ENCODE results near the gene MYL5.
A peak's percentile ranks its signal among the peaks of the same experiment; 100 is the strongest.
"Not testable (repeated sequence)": the region's sequence is repeated elsewhere in the genome, so short reads cannot be mapped to it uniquely, and the experiment has no call there.

The MYL5 gene

DNA sequence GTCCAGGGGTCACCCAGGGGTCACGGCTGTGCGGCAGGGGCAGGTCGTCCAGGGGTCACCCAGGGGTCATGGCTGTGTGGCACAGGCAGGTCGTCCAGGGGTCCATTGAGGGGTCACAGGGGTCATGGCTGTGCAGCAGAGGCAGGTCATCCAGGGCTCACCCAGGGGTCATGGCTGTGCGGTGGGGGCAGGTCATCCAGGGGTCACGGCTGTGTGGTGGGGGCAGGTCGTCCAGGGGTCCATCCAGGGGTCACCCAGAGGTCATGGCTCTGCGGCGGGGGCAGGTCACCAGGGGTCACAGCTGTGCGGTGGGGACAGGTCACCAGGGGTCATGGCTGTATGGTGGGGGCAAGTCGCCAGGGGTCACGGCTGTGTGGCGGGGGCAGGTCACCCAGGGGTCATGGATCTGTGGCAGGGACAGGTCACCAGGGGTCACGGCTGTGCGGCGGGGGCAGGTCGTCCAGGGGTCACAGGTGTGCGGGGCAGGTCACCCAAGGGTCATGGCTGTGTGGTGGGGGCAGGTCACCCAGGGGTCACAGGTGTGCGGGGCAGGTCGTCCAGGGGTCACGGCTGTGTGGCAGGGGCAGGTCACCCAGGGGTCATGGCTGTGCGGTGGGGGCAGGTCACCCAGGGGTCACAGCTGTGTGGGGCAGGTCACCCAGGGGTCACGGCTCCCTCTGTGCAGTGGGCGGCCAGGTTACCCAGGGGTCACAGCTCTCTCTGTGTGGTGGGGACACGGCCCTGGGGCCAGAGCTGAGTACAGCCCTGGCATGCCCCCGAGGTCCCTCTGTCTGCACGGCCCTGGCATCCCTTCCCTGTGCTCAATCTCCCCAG, 16.3 kb upstream of the MYL5 start:
- DNase-seq: no peak

DNA sequence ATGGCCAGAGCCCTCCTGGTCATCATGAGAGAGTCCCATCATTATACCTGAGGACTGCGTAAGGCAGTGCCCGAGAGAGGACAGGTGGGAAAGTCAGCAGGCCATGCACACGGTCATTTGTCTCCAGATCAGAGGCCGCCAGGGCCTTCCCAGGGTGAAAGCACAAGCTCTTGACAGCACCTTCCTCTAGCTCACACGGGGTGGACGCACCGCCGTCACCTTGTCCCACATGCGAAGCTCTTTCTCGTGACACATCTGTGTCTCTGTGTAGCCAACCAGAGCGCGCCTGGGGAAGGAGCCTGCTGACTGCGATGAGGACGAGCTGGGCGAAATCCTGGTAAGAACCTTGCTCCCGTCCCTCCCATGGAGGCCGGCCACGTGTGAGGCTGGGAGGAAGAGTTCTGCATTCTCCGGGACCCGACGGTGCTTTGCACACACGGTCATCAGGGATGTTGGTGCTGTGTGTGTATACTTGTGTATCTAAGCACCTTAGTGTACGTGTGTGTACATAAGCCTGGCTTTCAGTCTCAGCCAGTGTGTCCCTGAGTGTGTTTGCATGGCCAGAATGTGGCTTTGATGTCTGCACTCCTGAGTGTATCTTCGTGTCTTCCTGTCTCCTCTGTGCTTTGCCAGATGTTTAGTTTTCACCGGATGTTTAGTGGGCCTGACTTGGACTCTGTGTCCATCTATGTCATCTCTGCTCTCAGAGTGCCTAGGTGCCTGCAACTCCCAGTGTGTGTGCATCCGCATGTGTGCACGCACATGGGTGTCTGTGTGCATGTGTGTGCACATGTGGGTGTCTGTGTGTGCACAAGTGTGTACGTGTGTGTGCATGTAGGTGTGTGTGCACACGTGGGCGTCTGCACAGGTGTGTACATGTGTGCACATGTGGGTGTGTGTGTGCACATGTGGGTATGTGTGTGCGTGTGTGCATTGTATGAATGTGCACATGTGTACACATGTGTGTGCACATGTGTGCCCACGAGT, 15.4 kb upstream of the MYL5 start:
- DNase-seq: peak; percentile 67

DNA sequence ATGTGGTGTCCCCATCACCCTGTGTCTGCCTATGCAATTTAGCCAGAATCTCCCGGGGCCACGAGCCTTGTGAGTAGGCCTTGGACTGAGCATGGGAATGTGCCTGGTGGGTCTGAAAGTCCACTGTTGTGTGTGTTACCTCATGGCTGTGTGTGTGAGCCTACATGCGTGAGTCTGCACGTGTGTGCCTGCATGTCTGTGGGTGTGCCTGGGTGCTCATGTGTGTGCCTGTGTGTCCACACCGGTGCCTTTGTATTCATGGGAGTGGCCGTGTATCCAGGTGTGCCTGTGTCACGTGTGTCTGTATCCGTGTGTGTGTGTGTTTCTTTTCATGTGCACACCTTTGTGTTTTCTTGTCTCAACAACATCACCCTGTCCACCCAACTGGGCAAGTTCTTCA, 14.5 kb upstream of the MYL5 start:
- DNase-seq: no peak

DNA sequence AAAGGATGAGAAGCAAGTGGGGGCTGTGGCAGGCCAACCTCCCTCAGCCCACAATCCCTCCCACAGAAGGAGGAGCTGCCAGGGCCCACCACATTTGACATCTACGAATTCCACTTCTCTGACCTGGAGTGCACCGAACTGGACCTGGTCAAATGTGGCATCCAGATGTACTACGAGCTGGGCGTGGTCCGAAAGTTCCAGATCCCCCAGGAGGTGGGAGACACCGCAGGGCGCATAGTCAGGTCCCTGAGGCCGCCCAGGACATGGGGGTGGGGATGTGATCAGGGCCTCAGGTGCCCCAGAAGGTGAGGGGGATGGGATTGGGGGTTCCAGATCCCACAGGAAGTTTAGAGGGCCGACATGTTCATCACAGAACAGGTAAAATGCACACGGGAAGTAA, 13.9 kb upstream of the MYL5 start:
- no peak for DNase-seq

DNA sequence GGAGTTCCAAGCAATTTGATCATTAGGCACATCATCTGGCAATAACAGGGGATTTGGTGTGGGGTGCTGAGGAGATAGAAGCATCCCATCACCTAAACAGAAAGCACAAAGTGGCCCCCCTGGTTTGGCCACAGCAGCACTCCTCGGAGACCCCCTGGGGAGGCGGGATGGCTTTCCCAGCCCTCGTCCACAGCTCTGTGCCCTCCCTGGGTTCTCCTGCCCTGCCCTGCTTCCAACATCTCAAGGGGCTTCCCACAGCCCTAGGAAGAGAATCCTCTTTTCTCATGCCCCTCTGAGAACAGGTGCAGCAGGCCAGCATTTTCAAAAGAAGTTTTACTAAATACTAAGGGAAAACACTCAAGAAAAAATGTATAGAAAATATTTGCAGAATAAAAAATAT, 13.1 kb upstream of the MYL5 start:
- DNase-seq: no peak

DNA sequence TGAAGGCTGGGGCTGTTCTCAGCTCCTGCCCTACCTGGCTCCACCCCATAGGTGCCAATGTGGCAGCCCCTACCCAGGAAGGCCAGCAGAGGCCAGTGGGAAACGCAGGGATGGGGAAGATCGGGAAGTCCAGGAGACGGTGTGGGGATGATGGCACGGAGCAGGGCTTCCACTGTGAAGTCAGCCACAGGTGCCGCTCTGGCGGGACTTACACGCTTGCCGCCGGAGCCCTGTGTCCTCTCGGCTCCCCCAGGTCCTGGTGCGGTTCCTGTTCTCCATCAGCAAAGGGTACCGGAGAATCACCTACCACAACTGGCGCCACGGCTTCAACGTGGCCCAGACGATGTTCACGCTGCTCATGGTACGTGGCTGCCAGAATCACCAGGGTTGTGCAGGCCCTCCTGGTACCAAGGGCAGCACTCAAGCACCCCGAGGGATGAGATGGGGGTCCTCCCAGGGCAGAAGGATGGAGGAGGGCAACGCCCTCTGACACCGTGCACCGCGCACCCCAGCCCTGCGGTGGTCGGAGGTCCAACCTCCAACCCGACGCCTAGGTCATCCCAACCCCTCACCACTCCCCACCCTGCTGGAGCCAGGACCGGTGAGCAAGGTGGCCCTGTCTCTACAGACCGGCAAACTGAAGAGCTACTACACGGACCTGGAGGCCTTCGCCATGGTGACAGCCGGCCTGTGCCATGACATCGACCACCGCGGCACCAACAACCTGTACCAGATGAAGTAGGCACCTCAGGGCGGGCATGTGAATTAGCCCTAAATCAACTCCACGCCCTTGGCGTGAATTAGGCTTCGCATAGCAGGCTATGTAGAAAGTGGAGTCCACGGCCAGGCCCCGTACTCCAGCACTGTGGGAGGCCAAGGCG, 12.2 kb upstream of the MYL5 start:
- DNase-seq: no peak

DNA sequence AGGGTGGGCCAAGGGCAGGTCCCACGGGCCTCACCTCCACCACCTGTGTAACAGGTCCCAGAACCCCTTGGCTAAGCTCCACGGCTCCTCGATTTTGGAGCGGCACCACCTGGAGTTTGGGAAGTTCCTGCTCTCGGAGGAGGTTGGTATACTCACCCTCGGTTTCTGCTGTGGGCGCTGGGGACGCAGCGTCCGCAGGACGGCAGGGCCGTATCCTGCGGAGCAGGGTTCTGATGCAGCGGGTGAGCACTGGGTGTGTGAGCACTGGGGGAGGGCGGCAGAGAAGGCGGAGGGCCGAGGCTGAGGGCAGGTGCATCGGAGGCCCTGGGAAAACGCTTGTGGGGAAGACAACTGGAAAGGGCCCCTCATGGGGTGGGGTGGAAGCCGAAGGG, 11.3 kb upstream of the MYL5 start:
- DNase-seq: peak; percentile 87

DNA sequence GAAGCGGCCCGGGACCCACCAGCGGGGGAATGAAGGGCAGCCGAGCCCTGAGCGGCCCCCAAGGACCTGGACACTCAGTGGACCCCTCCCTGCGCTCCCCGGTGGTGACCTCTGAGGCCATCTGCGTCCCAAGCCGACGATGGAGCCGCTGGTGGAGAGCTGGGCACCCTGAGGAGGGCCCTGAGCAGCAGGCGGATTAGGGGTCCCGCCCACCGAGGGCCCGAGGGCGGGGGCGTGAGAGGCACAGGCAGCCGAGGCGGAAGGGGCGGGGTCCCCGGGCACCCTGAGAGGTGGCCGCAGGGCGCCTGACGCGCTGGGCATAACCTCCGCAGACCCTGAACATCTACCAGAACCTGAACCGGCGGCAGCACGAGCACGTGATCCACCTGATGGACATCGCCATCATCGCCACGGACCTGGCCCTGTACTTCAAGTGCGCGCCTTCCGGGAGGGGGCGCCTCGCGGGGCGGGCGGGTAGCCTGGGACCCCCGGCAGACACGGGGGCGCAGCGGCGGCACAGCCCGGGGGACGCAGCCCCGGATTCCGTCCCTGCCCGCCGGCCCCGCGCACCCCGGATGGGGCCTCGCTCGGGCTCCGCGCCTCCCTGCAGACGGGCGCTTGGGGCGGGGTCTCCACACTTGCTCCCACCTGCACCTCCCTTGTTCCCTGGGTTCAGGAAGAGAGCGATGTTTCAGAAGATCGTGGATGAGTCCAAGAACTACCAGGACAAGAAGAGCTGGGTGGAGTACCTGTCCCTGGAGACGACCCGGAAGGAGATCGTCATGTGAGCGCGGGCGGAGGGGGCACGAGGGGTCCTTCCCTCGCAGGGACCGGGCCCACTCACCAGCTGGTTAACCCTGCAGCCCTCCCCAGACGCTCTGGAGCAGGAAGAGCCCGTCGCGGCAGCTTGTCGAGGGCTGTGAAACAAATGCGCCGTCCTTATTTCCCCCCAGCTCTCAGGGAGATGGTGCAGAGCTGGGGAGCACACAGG, 10.6 kb upstream of the MYL5 start:
- DNase-seq: peak; percentile 97

DNA sequence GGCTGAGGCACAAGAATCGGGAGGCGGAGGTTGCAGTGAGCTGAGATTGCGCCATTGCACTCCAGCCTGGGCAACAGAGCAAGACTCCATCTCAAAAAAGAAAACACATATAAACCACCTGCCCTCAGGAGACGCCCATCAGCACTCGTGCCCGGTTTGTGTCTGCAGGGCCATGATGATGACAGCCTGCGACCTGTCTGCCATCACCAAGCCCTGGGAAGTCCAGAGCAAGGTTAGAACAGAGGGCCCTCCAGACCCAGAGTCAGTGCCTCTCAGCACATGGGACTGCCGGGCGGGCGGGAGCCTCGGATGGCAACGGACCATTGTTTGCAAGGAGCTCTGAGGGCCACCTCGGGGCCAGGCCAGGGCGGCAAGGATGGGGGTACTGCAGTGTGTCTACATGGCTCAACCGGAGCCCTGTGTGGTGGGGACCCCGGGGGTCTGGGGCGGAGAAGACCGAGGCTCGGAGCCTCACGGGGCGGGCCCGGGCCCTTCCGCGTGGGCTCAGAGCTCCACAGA, 9.6 kb upstream of the MYL5 start:
- DNase-seq: no peak

DNA sequence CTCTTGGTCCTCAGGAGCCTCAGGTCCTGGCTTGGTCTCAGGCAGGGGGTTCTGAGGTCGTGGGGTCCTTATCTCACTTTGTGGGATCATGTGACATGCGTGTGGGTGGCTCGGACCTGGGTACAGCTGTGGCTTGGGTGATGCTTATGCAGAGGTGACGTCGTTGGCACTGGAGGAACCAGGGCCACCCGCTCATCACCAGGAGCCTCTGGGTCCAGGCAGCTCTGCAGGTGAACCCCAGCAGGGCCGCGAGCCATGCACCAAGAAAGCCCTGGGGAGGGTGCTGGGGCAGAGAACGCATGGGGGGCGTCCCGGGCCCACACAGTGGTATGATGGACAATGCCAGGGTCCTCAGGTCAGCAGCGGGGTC, 9.0 kb upstream of the MYL5 start:
- no peak for DNase-seq

DNA sequence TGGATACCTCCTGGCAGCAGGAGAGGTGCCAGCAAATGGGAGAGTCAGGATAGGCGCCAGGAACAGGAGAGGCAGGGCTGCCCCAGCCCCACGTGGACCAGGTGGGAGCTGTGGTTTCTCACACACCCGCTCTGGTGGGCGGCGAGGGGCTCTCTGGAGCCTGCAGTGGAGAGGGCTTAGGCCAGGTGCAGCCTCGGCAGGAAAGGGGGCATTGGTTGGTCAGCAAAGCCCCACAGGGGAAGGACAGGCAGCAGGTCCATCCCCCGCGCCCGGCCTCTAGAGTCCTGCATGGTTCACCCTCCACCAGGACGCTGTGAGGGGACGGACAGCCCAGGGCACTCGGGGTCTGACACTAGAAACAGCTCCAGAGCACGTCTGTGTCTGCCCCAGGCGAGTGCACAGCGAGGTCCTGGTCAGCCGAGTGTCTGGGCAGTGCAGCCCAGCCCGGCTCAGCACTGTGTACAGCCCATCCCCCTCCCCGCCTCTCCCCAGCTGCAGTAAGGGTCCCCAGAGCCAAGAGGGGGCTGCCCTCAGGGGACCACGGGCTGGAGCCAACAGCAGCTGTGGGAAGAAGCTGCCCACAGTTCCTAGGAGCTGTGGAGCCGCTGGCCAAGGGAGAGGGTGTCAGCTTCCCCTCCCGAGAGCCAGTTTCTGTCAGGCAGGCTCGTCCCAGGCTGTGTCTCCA, 8.4 kb upstream of the MYL5 start:
- no peak for DNase-seq

DNA sequence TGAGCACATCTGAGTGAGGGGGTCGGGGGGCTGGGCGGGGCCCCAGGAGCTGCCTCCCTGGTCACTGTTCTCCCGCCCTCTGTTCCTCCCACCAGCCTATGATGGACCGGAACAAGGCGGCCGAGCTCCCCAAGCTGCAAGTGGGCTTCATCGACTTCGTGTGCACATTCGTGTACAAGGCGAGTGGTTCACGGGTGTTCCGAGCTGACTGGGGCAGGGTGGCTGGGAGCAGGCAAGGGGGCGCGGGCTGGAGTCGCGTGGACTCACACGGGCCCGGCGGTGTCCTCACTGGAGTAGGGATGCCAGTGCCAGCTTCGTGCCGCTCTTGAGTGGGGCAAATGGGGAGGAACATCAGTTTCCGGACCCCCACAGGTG, 7.9 kb upstream of the MYL5 start:
- no peak for DNase-seq

DNA sequence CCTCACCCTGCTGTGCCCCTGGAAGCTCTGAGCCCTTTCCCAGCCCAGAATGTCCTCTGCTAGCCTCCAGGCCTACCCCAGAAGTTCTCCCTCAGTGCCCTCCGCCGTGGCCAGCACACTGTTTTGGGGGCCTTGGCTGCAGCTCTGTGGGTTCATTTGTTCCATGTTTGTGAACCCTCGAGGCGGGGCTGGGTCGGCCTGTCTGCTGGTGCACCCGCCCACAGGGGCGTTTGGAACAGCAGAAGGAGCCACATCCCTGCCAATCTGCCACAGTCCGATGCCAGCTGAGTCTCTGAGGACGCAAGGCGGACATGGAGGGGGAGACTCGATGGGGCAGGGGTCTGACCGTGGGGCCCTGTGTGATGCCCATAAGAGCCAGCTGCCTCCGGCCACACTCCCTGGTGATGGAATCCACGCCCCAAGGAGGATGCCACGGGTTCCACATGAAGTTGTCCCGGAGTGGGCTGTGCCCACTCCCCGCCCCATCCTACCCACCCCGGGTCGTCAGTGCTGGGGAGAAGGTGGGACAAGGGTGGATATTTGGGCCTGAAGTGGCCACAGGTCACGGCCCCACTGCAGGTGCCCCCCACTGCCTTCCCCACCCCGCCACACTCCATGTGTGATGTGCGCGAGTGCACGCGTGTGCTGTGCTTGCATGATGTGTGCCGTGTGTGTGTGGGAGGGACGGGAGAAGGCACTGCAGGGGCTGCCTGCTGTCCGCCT, 7.4 kb upstream of the MYL5 start:
- DNase-seq: no peak

DNA sequence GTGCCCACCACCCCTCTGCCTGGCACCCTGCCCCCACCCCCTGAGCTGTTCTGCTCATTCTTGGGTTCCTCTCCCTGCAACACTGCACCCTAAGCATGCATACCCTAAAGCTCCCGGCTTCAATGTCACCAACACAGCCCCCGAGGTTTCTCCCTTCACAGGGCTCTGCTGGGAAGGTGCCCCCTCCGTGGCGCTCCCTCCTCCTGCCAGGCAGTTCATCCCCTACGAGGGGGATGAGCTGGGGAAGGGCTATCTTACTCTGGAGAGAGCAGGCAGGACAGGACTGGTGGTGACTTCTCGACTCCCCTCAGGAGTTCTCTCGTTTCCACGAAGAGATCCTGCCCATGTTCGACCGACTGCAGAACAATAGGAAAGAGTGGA, 6.8 kb upstream of the MYL5 start:
- no peak for DNase-seq

DNA sequence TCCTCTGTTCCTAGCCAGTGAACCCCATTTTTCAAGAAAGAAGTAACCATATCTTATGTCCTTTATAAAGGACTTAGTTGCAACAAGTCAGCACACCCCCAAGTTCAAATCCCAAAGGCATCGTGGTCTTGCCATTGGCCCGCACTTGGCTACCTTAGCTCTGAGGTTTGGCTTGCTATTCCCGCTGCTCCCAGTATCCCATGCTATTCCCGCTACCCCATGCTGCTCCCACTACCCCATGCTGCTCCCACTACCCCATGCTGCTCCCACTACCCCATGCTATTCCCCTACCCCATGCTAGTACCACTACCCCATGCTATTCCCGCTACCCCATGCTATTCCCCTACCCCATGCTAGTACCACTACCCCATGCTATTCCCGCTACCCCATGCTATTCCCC, 6.1 kb upstream of the MYL5 start:
- not testable (repeated sequence) for DNase-seq

DNA sequence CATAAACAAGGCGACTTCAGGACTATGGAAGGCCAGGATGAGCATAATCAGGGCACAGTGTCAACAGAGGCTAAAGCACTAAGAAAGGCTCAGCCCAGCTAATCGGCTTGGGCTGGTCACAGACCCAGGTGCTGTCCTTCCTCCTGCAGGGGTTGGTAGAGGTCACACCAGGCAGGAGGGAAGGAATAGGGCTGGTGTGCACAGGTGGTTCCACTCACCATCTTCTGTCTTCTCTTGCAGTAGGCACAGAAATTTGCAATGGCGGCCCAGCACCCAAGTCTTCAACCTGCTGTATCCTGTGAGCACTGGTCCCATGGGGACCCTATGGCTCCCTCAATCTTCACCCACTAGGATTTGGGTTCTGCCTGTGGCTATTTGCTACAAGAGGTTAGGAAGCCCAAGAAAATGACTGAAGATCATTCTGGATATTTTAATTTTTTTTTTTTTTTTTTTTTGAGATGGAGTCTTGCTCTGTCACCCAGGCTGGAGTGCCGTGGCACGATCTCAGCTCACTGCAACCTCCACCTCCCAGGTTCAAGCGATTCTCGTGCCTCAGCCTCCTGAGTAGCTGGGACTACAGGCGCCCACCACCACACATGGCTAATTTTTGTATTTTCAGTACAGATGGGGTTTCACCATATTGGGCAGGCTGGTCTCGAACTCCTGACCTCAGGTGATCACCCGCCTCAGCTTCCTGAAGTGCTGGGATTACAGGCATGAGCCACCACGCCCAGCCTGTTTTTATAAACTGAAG, 4.4 kb upstream of the MYL5 start:
- not testable (repeated sequence) for DNase-seq

DNA sequence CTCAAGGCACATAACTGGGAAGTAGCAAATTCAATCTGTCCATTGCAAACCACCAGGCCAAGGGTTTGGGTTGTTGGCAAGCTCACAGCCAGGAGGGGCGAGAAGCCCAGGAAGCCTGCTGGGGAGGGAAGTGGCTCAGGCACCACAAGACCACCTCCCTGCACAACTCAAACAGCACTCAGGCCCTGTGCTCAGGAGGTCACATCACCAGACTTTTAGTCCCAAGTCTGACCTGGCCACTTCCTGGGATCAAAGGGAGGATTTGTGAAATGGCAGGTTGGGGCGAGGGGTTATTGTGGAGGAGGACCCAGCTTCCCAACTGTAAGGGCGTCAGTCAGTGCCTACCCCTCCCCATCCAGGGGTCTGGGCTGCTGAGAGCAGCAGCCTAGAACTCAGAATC, 2.6 kb upstream of the MYL5 start:
- no peak for DNase-seq

DNA sequence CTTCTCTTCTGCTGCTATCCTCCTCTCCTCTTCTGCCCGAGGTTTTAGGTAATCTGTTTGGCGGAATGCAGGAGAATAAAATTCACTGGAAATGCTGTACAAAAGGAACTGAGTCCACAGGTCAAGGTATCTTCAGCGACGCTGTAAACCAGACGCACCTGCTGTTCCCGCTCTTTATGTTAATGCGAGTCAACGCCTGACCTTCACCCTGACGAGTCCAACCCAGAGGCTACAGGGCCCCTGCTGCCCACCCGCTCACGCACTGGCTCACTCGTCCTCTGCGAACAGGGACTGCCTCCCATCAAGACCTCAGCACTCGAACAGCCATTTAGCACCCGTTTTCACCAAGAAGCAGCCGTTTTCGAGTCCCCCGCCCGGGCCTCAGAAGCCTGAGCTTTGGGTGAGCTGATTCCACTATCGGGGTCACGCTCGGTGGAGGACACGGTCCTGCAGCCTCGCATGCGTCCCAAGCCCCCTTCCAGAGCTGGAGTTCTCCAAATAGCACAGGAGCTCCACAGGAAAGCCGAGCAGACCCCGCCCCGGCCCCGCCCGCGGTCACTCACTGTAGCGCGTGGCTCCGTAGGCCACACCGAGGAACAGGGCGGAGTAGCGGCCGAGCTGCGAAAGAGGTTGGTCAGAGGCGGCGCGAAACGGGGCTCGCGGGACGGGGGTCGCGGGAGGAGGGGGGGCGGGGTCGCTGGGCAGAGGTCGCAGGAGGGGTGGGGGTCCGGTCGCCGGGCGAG, 822 bp upstream of the MYL5 start:
- DNase-seq: peak; percentile 74
